CD4-positive, alpha-beta T cell treated with Interleukin-6 for 4 hours (primary cell): ENCODE measurements around the gene LSMEM2.
"Not testable (repeated sequence)": the region's sequence is repeated elsewhere in the genome, so short reads cannot be mapped to it uniquely, and the experiment has no call there.

Experiments used
- DNase-seq: peaks from one replicate; pipeline ENCODE4 v3.0.0-alpha.2; 2020; ENCODE audit warnings: mixed read lengths

LSMEM2 gene

GRCh38 chr3:50278880-50279224 lies at the start of gene LSMEM2:
LSMEM2 (plus strand) TSS chr3:50279087; CDS start chr3:50279114, 27 bp downstream.
- no peak for DNase-seq

- DNase-seq = no peak
Measured at GRCh38 chr3:50229490-50229889, 49.4 kb upstream of the LSMEM2 start.

GRCh38 chr3:50230104-50230793 lies 48.6 kb upstream of the LSMEM2 start:
- DNase-seq = no peak

DNA sequence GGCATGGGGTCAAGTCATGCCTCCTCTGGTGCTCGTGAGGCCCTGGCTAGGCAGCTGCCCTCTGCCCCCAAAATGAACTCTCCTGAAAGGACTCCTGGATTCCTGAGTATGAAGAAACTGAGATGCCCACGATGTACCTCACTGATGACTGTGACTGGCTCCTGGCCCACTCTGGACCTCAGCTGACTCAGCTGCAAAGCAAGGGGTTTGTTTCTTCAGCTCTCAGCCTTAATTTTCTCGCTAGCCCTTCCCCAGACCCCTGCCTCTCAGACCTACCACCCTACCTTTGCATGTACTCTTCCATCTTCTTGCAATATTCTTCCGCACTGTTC lies 48.1 kb upstream of the LSMEM2 start:
- DNase-seq = no peak

GRCh38 chr3:50231581-50231980 lies 47.3 kb upstream of the LSMEM2 start:
- no peak for DNase-seq

- DNase-seq = no peak
Measured at GRCh38 chr3:50232303-50232702, 46.6 kb upstream of the LSMEM2 start.

GRCh38 chr3:50233176-50233575 lies 45.7 kb upstream of the LSMEM2 start:
- no peak for DNase-seq

DNA sequence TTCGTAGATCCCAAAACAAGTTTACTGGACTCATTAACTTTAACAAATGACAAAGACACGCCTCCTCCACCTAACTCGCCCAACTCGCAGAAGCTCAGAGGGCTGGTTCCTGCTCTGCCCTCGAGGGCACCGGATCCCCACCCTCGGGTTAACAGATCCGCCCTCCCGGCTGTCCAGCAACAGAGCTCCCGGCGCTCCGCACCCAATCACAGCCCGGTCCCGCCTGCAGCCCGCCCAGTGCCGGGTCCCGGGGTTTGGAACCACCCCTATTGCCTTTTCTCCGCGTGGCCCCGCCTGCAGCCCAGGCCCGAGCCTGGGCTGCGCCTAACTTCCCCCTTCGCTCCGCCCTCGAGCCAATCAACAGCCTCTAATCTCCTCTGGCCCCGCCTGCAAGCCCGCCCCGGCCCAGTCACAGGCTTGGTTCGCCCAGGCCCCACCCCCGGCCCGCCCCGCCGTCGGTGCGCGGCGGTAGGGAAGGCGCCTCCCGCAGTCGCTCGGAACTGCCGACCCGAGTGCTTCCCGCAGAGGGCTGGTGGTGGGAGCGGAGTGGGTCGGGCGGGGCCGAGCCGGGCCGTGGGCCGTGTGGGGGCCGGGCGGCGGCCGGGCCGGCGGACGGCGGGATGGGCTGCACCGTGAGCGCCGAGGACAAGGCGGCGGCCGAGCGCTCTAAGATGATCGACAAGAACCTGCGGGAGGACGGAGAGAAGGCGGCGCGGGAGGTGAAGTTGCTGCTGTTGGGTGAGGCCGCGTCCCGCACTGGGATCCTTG lies 43.0 kb upstream of the LSMEM2 start, which contains the start of gene GNAI2:
Gene GNAI2 (plus strand): TSS at position 489 of the 768 bp plus-strand sequence. CDS start 132 bp downstream, at position 621.
- DNase-seq = peak; percentile 99

GRCh38 chr3:50236484-50237132 lies 42.3 kb upstream of the LSMEM2 start:
- DNase-seq = no peak

DNA sequence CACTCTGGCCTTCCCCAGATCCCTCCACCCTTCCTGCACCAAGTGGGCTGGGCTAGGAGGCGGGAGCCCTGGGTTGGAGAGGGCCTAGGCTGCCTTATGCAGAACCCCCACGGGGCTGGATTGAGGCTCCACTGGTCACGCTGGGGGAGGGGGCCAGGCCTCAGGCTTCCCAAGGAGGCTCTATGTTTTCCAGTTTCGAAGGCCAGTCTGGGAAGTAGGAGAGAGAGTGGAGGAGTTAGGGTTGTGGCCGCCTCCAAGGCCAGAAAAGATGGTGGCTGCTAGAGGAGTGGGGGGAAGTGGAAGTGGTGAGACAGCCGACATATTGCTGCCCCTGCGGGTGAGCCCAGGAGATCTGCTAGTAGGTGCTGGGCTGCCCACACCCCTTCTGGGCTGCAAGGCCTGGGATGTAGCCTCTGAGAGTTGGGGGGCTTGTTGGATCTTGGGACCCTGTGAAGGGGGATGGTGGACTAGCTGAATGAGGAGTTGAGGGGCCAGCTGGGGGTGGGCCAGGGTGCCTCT lies 41.7 kb upstream of the LSMEM2 start:
- DNase-seq = peak; percentile 49

DNA sequence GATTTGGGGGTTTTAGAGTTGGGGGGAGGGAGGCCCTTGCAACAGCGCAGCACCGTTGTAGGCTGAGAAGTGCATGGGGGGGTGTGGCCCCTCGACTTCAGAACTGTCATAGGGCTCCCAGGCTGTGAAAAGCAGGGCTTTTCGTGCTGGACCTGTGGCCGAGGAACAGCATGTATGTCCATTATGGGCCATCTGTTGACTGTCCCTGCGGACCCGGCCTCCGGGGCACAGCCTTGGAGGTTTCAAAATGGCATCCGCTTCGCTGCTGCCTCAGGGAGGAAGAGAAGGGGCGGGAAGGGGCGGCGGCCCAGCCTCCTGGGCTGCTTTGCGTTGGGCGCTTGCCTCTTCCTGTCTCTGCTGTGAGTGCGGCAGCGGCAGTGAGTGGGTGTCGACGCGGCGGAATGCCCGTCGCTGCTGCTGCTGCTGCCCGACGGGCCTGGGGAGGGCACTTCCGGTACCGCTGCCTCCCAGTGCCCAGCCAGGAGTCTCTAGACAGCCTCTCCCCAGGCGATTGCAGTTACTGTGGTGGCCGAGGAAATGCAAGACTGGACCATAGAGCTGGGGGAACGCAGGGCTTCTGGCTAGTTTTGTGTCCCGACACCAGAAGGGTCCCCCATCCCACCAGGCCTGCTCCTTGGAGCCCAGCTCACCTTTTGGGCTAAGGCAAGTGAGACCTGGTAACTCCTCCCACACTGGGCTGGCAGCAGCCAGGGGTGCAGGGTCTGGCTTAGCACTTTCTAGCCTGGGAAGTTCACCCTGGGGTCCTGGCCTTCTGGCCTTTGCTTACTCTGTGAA lies 40.9 kb upstream of the LSMEM2 start:
- DNase-seq = peak; percentile 91

GRCh38 chr3:50238549-50239026 lies 40.3 kb upstream of the LSMEM2 start:
- peak; percentile 31 for DNase-seq

- no peak for DNase-seq
Measured at GRCh38 chr3:50239649-50240048, 39.2 kb upstream of the LSMEM2 start.

- DNase-seq = no peak
Measured at GRCh38 chr3:50241163-50241562, 37.7 kb upstream of the LSMEM2 start.

- no peak for DNase-seq
Measured at GRCh38 chr3:50241713-50242380, 37.0 kb upstream of the LSMEM2 start.

- DNase-seq = peak; percentile 24
Measured at GRCh38 chr3:50242381-50242770, 36.5 kb upstream of the LSMEM2 start.

- peak; percentile 36 for DNase-seq
Measured at GRCh38 chr3:50242851-50243542, 35.9 kb upstream of the LSMEM2 start.

- no peak for DNase-seq
Measured at GRCh38 chr3:50243543-50243895, 35.4 kb upstream of the LSMEM2 start.

DNA sequence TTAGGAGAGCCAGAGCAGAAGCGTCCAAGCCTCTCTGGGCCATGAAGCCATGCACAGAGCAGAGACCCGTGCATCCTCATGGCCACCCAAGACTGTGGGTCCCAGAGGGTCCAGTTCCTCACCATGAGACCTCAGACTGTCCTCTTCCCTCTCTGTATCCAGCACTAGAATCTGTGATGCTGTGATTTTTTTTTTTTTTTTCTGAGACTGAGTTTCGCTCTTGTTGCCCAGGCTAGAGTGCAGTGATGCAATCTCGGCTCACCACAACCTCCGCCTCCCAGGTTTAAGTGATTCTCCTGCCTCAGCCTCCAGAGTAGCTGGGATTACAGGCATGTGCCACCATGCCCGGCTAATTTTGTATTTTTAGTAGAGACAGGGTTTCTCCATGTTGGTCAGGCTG lies 34.1 kb upstream of the LSMEM2 start:
- not testable (repeated sequence) for DNase-seq

GRCh38 chr3:50245251-50245745 lies 33.6 kb upstream of the LSMEM2 start:
- no peak for DNase-seq

DNA sequence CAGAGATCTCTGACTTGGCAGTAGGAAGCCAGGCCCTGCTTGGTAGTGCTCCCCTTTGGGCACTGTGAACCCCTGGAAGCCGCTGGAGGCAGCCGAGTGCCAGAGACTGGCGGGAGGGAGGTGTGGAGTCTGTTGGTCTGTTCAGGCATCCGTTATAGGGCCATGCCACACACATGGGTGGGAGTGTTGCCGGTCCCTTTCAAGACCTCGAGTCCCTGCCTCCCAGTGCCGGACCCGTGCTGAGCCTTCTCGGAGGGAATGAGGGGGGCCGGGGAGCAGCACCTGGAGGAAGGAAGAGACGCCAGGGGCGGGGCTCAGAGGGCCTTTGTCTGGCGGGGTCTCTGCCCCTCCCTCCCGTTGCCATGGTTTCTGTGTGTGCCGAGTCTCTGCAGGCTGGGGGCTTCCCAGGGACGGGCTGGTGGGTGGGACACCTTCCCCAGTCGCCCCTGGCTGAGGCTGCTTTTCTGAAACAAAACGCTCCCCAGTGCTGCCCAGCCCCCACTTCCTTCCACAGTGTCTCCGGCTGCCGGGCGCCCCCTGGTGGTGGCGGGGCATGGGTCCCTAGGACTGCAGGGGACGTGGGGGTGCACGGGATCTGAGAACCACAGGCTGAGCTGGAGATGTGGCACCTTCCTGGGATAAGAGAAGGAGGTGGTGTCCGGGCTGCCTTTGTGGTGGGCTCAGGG lies 32.9 kb upstream of the LSMEM2 start:
- DNase-seq = peak; percentile 97
